GM10266 (cell line): Measurements from ENCODE around the gene ATP13A2.

ENCODE experiments used
- DNase-seq: peaks from one replicate; pipeline ENCODE4 v3.0.0; 2012; ENCODE audit errors: extremely low spot score
- CTCF ChIP-seq: IDR thresholded peaks from 2 replicates; pipeline ENCODE4 v1.5.1; 2012; ENCODE audit warnings: mild to moderate bottlenecking, low read depth; ENCODE audit not compliant: control insufficient read depth, insufficient read depth; ENCODE audit errors: missing control alignments

Gene ATP13A2

GRCh38 chr1:16975211-16975610 lies 36.5 kb downstream of the ATP13A2 start:
- no peak for TF ChIP-seq CTCF
- DNase-seq = no peak

GRCh38 chr1:16973215-16973614 lies 38.5 kb downstream of the ATP13A2 start:
- no peak for TF ChIP-seq CTCF
- no peak for DNase-seq

GRCh38 chr1:16972189-16972895 lies 39.4 kb downstream of the ATP13A2 start:
- no peak for DNase-seq
- no peak for TF ChIP-seq CTCF

- TF ChIP-seq CTCF = no peak
- DNase-seq = no peak
These were observed 40.2 kb downstream of the ATP13A2 start for GRCh38 chr1:16971341-16972188.

- no peak for TF ChIP-seq CTCF
- DNase-seq = no peak
These were observed 41.4 kb downstream of the ATP13A2 start for GRCh38 chr1:16970132-16970910.

- DNase-seq = no peak
- TF ChIP-seq CTCF = no peak
These were observed 42.1 kb downstream of the ATP13A2 start for GRCh38 chr1:16969651-16970050.
